Prostate gland (tissue), 2 donors: ENCODE data around the gene PRCC.

ENCODE experiments used
- CTCF ChIP-seq, 4 experiments: fragments of 200-600 bp in 2 of 4; fragments of 450-650 bp in 2 of 4; sonication (generic) in 2 of 4; IDR thresholded peaks; 1 replicate in 3 of 4; 2 replicates in 1 of 4; pipeline ENCODE4 v1.5.1; 2016 to 2019; ENCODE audit warnings: antibody characterized with exemption in 4 of 4, mild to moderate bottlenecking in 2 of 4, moderate library complexity in 2 of 4
- POLR2A ChIP-seq: fragments of 450-650 bp; IDR thresholded peaks from one replicate; pipeline ENCODE4 v1.6.1; 2016; ENCODE audit warnings: antibody characterized with exemption, mild to moderate bottlenecking

- TF ChIP-seq CTCF (IDR thresholded peaks at IDR 0.05) (peak; percentile 18 to 70 (median 50)), POLR2A (no peak)
These were observed 46.6 kb downstream of the PRCC start for GRCh38 chr1:156813750-156814570.
